SIG-M5 (cell line): ENCODE data around the gene FCGBP.

ENCODE experiments used
- DNase-seq: peaks from one replicate; lab custom pipeline; 2025; lab: John Stamatoyannopoulos, UW

FCGBP gene

DNA sequence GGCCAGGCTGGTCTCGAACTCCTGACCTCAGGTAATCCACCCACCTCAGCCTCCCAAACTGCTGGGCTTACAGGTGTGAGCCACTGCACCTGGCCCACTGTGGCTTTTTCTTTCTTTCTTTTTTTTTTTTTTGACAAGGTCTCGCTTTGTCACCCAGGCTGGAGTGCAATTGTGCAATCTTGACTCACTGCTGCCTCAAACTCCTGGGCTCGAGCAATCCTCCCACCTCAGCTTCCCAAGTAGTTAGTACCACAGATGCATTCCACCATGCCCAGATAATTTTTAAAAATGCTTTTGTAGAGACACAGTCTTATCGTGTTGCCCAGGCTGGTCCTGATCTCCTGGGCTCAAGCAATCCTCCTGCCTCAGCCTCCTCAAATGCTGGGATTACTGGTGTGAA, 12.1 kb upstream of the FCGBP start:
- no peak for DNase-seq

DNA sequence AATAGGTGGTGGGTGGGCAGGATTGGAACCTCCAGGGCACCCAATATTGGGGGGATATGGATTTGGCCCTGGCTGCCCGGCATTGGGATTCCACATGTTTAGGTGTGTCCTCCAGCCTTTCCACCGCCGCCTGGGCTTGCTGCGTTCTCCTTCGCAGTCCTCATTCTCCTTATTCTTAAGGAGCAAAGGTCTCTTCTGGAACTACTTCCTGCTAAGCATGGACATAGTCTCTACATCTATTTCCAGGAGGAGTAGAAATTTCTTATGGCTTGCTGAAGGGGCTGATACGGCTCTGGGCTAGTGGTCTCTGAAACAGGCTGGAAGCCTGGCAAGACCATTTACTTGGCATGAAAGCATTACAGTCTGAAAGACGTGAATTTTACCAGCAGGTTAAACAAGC, 9.2 kb upstream of the FCGBP start:
- DNase-seq: no peak

GRCh38 chr19:39942366-39942730, 7.9 kb upstream of the FCGBP start:
- no peak for DNase-seq

- DNase-seq: peak; percentile 79
Measured at GRCh38 chr19:39941615-39942365, 7.4 kb upstream of the FCGBP start.

DNA sequence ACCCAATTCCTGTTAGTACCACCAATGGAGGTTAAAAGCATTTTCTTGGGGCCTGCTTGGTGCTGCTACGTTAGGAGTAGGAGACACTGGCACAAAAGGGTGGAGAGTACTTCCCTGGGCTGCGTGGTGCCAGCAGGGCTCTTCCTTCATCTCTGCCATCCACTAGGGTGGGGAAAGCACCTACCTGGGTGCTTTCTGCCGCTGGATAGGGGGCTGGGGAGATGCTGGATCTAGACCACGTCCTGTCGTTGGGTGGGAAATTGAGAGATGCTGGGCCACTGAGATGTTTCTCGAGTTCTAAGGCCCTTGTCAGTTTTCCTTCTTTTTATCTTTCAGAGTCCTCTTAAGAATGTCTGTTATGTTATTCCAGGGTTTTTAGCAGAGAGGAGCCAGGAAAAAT, 6.7 kb upstream of the FCGBP start:
- DNase-seq: no peak

DNA sequence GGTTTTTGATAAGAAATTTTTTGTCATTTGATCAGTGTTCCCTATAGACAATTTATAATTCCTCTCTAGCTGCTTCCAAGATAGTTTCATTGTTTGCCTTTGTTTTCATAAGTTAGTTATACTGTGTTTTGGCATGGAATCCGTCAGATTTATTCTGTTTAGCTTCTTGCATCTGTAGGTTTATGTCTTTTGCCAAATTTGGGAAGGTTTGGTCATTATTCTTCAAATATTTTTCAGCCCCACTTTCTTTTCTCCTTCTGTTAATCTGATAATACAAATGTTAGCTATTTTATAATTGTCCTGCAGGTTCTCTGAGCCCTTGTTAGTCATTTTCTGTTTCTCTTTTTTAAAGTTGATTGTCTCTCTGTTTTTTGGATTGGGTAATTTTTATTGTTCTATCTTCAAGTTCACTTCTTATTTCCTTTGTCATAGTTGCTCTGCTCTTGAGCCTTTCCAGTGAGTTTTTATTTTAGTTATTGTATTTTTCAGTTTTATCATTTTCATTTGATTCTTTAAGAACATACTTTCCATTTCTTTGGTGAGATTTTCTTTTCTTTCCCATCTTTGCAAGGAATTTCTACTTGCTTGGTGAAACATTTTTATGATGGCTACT, 5.9 kb upstream of the FCGBP start:
- DNase-seq: no peak

DNA sequence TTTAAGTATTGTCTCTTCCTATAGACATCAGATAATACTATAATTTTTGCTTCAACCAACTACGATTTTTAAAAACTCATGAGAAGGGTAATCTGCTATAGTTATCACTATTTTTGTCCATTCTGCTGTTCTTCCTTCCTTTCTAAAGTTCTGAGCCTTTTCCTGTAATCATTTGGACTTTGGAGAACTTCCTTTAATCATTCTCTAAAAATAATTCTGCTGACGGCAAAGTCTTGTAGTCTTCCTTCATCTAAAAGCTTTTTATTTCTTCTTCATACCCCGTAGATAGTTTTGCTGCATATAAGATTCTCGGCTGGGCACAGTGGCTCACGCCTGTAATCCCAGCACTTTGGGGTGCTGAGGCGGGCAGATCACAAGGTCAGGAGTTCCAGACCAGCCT, 5.1 kb upstream of the FCGBP start:
- no peak for DNase-seq

DNA sequence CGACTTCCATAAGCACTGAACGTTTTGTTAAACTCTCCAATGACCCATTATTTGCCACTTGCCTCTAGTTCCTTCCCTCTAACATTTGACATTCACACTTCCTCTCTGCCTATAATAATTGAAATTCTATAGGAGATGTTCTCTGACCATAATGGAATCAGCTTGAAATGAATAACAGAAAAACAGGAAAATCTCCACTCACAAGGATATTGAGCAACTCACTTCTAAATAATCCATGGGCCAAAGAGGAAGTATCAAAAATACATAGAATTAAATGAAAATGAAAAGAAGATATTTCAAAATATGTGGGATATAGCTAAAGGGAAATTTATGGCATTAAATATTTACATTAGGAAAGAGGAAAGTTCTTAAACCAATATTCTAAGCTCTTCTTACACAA, 3.4 kb upstream of the FCGBP start:
- no peak for DNase-seq

- no peak for DNase-seq
Measured at GRCh38 chr19:39937094-39937720, 2.8 kb upstream of the FCGBP start.

GRCh38 chr19:39936622-39937021, 2.2 kb upstream of the FCGBP start:
- no peak for DNase-seq

GRCh38 chr19:39936020-39936419, 1.6 kb upstream of the FCGBP start:
- DNase-seq: no peak

DNA sequence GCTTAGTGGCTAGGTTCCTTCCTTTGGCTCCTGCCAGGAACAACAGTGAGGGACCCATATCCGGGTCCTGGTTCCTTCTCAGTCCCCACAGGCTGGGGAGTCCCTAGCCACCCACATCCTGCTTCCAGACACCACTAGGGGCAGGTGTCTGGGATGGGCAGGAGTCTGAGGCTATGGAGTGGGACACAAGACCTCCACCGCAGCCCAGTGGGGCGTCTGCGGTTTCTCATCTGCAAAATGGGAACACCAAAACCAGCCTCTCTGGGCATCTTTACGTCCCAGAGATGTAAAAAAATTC, 879 bp upstream of the FCGBP start:
- no peak for DNase-seq

DNA sequence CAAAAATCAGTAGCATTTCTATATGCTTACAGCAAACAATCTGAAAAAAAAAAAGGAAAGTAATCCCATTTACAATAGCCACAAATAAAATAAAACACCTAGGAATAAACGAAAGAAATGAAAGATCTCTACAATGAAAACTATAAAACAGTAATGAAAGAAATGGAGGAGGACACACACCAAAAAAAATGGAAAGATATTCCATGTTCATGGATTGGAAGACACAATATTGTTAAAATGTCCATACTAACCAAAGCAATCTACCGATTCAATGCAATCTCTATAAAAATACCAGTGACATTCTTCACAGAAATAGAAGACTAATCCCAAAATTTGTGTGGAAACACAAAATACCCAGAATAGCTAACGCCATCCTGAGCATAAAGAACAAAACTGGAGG, 4.7 kb downstream of the FCGBP start:
- DNase-seq: no peak

- DNase-seq: no peak
Measured at GRCh38 chr19:39928357-39928725, 6.1 kb downstream of the FCGBP start.

DNA sequence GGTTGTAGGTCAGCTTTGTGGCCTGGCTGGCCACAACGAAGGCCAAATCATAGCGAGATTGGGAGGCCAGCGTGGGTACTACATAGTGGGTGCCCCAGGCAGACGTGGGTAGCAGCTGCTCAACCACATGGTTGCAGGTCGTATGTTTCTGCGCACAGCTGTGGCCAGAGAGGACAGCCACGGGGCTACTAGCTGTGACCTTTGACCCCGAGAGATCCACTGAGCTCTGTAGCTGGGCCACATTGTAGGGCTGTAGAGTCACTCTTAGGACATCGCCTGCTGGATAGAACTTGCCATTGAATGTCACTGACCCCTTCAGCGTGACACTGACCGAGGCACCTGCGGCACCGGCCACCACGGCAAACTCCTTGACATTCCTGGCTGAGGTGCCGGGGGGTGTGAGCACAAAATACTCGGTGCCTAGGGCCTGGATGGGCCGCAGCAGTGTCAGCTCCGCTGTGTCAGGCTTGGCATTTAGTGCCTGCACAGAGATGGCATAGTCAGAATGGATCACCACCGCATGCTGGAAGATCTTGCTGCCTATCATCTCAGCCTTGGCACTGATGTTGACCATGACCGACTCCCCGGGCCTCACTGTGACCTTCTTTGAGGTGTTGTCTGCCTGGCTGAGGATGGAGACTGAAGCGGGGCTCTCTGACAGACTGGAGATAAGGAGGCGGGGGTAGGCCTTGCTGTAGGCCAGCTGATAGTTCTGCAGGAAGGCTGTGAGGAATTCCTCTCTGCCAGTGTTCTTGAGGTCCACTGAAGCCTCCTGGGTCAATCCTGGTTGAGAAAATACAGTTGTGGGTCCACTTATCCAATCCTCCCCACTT, 6.7 kb downstream of the FCGBP start:
- no peak for DNase-seq

- DNase-seq: no peak
Measured at GRCh38 chr19:39927076-39927475, 7.4 kb downstream of the FCGBP start.

GRCh38 chr19:39926170-39926760, 8.2 kb downstream of the FCGBP start:
- no peak for DNase-seq

- no peak for DNase-seq
Measured at GRCh38 chr19:39924952-39925351, 9.5 kb downstream of the FCGBP start.

GRCh38 chr19:39924389-39924788, 10.0 kb downstream of the FCGBP start:
- DNase-seq: no peak

- DNase-seq: no peak
Measured at GRCh38 chr19:39923862-39924261, 10.6 kb downstream of the FCGBP start.

GRCh38 chr19:39919976-39920375, 14.5 kb downstream of the FCGBP start:
- no peak for DNase-seq

DNA sequence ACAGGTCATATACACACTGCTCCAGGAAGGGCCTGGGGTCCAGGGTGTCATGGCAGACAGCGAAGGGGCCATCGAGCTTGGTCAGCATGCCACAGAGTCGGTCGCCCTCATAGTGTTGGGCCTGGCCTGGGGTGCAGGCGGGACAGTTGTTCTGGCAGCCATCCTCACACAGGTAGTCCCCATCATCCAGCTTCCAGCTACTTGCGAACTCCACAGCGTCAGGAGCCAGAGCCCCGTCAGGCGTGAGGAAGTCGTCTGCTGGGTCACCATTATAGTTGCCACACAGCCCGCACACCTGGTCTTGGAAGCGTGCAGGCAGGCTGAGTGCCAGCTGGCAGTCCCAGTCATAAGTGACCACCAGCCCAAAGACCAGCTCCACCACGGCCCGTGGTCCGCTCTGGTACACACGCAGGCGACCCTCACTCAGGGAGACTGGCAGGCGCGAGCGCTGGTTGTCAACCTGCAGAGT, 16.2 kb downstream of the FCGBP start:
- DNase-seq: no peak
